Measurements from ENCODE around the gene SLC30A5.
"Not testable (repeated sequence)": the region's sequence is repeated elsewhere in the genome, so short reads cannot be mapped to it uniquely, and the experiment has no call there.

The SLC30A5 gene

GRCh38 chr5:69105996-69106906, 12.4 kb downstream of the SLC30A5 start:
- no peak for DNase-seq

- not testable (repeated sequence) for DNase-seq
Observed at GRCh38 chr5:69108367-69108766, 14.6 kb downstream of the SLC30A5 start.

GRCh38 chr5:69113851-69114250, 20.0 kb downstream of the SLC30A5 start:
- no peak for DNase-seq

- DNase-seq: no peak
Observed at GRCh38 chr5:69115526-69115925, 21.7 kb downstream of the SLC30A5 start.

GRCh38 chr5:69129413-69129812, 35.6 kb downstream of the SLC30A5 start:
- no peak for DNase-seq

GRCh38 chr5:69130241-69130640, 36.4 kb downstream of the SLC30A5 start:
- no peak for DNase-seq

- no peak for DNase-seq
Observed at GRCh38 chr5:69131304-69131703, 37.5 kb downstream of the SLC30A5 start.

- no peak for DNase-seq
Observed at GRCh38 chr5:69134126-69134525, 40.3 kb downstream of the SLC30A5 start.

GRCh38 chr5:69136293-69136692, 42.5 kb downstream of the SLC30A5 start:
- DNase-seq: no peak

- not testable (repeated sequence) for DNase-seq
Observed at GRCh38 chr5:69137208-69137607, 43.4 kb downstream of the SLC30A5 start.

- no peak for DNase-seq
Observed at GRCh38 chr5:69137807-69138206, 44.0 kb downstream of the SLC30A5 start.

- DNase-seq: no peak
Observed at GRCh38 chr5:69138766-69139165, 45.0 kb downstream of the SLC30A5 start.

- not testable (repeated sequence) for DNase-seq
Observed at GRCh38 chr5:69140239-69140638, 46.4 kb downstream of the SLC30A5 start.

- no peak for DNase-seq
Observed at GRCh38 chr5:69140827-69141226, 47.0 kb downstream of the SLC30A5 start.

- not testable (repeated sequence) for DNase-seq
Observed at GRCh38 chr5:69148576-69148975, 54.8 kb downstream of the SLC30A5 start.

GRCh38 chr5:69148981-69149675, 55.3 kb downstream of the SLC30A5 start:
- DNase-seq: no peak

- DNase-seq: no peak
Observed at GRCh38 chr5:69149676-69150010, 55.8 kb downstream of the SLC30A5 start.

- DNase-seq: no peak
Observed at GRCh38 chr5:69152731-69153130, 58.9 kb downstream of the SLC30A5 start.

- no peak for DNase-seq
Observed at GRCh38 chr5:69156456-69156855, 62.6 kb downstream of the SLC30A5 start.

GRCh38 chr5:69158039-69158438, 64.2 kb downstream of the SLC30A5 start:
- DNase-seq: no peak

GRCh38 chr5:69160651-69161050, 66.8 kb downstream of the SLC30A5 start:
- DNase-seq: no peak

- peak; percentile 86 to 95 (median 91) for DNase-seq
Observed at GRCh38 chr5:69166686-69167492, 73.1 kb downstream of the SLC30A5 start, which contains the start of gene CCNB1. Gene CCNB1 (plus strand): TSS chr5:69167150. CDS start chr5:69167263, 113 bp downstream.

- DNase-seq: no peak
Observed at GRCh38 chr5:69167493-69167855, 73.7 kb downstream of the SLC30A5 start.

Measured in activated naive CD4-positive, alpha-beta T cell (primary cell).